ENCODE data around the gene SP7.
"Not testable (repeated sequence)": the region's sequence is repeated elsewhere in the genome, so short reads cannot be mapped to it uniquely, and the experiment has no call there.

SP7 gene

DNA sequence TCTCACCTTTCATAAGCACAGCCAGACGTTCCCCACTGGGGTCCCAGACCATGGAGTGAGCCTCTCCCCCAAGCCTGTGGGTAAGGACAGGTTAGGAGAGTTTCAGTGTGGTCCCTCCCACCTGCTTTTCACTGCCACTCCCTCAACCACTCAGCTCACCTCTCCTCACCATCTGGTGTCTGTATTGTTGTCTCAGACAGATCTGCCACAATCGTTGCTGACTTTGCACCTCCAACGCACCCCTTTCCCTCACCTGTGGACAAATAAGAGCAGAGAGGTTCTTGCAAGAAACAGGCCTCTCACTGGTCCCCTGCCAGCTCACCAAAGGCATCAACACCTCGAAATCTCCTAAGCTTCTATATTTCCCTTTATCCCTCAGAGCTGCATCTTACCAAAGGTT is 27.9 kb downstream of the SP7 start:
- DNase-seq = no peak

DNA sequence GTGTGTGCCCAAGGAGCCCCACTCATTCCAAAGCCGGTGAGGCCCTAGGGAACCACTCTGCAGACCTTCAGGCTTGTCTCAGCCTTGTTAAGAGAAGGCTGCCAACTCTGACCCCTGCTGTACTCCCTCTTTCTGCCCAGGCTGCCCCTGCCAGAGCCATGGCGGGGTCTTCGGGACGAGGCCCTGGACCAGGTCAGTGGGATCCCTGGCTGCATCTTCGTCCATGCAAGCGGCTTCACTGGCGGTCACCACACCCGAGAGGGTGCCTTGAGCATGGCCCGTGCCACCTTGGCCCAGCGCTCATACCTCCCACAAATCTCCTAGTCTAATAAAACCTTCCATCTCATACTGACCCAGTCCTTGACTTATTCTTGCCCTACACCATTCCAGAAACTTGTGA is 29.3 kb downstream of the SP7 start:
- no peak for DNase-seq

DNA sequence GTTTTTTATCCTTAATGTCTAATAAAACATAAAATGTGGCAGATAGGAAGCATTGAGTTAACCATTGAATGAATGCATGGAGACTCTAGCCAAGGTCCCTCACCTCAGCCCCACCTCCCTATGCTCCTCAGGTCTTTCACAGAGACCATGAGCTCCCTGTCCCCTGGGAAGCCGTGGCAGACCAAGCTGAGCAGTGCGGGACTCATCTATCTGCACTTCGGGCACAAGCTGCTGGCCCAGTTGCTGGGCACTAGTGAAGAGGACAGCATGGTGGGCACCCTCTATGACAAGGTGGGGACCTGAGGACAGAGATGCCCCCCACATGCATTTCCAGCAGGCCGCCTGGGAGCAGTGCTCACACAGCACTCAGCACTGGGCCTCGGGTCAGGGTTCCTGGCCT is 33.3 kb downstream of the SP7 start:
- no peak for DNase-seq

DNA sequence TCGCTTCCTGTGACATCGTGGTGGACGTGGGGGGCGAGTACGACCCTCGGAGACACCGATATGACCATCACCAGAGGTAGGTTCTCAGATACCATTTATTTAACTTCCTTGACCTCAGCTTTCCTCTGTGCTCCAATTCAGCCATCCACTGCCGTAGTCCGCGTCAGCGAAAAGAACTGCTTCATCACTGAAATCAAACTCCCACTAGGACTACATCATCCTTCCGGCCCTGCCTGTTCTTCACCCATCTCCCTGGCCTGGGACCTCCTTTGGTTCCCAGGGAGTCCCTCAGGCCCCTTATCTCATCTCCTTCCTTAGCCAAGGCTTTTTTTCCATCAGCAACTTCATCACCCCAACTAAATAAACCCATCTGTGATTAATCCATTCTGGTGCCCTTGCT is 36.0 kb downstream of the SP7 start:
- DNase-seq = no peak

DNA sequence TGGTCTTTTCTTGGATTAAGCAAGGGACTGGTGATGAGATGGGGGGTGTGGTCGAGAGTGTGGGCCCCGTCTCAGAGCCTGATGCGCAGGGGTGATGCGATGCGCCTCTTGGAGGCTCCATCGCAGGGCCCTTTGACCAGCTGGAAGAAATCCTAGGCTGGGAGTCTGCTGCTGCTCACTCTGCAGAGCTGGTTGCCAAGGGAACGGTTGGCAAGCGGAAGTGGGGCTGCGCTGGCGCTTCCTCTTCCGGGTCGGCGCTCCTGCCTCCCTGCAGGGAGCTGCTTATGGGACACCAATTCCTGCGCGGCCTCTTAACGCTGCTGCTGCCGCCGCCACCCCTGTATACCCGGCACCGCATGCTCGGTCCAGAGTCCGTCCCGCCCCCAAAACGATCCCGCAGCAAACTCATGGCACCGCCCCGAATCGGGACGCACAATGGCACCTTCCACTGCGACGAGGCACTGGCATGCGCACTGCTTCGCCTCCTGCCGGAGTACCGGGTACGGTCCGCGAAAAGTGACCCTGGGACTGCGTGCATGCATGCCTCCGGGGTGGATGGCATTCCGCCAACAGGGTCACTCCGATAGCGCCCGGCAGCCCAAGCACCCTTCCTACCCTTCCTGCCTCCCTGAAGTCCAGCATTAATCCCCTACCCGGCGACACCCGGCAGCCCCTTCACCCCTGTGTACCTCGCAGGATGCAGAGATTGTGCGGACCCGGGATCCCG is 36.5 kb downstream of the SP7 start, which contains the start of gene MYG1:
MYG1 (plus strand) TSS at position 242 of the 727 bp plus-strand sequence; CDS start at position 285, 43 bp downstream.
- DNase-seq = peak; percentile 78 to 81

DNA sequence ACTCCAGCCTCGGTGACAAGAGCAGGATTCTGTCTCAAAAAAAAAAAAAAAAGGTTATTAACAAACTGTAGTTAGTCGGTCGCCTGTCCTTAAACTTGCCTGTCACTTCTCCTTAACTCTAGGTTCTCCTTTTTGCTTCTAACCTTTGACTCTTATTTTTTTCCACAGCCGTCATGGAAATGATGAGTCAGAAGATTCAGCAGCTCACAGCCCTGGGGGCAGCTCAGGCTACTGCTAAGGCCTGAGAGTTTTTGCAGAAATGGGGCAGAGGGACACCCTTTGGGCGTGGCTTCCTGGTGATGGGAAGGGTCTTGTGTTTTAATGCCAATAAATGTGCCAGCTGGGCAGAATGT is 37.1 kb downstream of the SP7 start:
- DNase-seq = peak; percentile 56 to 61

DNA sequence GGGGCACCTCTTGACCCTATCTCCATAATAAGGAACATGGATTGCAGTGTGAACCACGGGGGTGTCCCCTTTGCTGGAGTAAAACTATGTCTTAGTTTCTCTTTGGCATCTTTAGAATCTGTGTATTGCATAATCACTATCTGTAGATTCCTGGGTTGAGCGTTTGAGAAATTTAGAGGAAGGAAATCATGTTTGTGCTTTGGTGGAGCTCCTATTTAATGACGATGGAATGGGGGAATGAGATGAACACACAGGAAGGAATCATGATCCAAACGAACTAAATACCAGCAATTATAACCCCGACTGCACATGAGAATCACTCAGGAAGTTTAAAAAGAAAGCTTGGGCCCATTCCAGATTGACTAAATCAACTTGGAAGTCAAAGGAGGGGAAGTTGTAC is 38.0 kb downstream of the SP7 start:
- DNase-seq = peak; percentile 60 to 65

DNA sequence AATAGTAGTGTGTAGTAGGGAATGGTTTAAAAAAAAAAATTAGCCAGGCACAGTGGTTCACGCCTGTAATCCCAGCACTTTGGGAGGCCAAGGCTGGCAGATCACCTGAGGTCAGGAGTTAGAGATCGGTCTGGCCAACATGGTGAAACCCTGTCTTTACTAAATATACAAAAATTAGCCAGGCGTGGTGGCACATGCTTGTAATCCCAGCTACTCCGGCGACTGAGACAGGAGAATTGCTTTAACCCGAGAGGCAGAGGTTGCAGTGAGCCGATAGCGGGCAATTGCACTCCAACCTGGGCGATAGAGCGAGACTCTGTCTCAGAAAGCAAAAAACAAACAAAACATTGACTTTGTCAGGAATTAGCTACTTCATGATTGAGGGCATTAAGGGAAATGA is 39.0 kb downstream of the SP7 start:
- not testable (repeated sequence) for DNase-seq

DNA sequence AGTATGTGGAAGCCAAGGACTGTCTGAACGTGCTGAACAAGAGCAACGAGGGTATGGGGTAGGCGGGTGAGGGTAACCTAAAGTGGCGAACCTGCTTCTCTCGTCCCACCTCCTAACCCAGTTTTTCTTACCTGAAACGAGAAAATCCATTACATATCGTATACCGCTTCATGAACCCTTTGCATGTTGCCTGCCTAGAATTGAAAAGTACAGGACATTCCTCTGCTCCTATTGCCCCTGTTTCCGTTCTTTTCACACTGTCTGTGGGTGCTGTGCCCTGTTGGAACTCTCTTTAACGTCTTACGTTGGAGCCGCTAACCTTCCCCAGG is 40.3 kb downstream of the SP7 start:
- DNase-seq = no peak

DNA sequence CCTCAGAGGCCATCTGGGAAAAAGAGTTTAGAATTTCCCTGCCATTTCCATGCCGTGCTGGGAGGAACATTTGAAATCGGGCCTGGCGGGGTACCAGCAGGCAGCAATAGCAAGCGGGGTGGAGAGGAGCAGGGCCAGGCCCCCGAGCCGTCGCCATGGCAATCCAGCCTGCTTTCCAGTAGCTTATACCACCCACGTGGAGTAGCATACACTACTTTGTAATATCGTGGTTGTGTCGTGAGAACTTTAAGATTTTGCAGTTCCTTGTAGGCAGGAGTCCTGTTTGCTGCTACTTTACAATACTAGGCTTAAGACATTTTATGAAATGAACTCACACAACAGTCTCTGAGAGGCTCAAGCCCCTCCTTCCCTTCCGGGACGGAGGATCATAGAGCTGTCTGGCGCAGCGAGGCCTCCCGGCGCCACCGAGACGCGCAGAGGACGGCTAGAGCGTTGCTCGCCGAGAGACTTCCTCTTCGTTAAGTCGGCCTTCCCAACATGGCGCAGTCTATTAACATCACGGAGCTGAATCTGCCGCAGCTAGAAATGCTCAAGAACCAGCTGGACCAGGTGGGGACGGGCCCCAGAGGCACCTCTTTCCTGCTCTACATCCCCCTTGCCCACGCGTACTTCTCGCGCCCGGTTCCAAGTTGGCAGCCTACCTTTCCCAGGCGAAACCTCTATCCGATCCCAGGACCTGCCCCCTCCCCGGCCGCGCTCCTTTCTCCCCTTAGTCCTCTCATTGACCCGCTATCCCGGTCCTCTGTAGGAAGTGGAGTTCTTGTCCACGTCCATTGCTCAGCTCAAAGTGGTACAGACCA is 40.9 kb downstream of the SP7 start, which contains the start of gene PFDN5:
PFDN5 (plus strand) TSS at position 473 of the 821 bp plus-strand sequence; CDS start at position 499, 26 bp downstream.
- DNase-seq = peak; percentile 78 to 81

DNA sequence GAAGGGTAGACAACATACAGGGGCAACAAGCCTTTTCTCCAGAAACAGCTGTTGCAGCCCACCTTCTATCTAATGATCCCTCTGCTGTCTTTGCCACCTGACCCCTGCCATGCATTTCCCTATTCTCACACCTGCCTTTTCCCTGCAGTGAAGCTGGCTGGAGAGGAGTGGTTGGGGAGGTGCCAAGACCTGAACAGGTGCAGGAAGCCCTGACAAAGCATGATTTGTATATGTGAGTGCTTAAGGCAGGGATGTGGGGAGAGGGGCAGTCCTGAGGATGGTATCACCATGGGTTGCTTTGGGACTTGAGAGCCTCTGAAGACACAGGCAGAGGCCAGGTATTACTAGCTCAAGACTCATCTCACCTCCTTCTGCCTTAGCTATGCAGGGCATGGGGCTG is 43.7 kb downstream of the SP7 start:
- no peak for DNase-seq

DNA sequence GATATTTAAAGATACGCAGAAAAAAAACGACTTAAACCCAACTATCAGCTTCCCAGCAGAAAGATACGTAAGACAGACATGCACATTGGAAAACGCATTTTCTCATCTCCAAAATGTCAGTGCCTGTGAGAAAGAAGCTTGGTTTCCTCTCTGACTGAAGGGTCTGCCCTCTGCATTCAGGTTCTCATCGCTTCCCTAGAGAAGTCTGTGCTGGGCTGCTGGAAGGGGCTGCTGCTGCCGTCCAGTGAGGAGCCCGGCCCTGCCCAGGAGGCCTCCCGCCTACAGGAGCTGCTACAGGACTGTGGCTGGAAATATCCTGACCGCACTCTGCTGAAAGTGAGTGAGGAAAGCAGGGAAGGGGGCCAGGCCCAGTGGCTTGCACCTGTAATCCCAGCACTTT is 45.5 kb downstream of the SP7 start:
- no peak for DNase-seq

DNA sequence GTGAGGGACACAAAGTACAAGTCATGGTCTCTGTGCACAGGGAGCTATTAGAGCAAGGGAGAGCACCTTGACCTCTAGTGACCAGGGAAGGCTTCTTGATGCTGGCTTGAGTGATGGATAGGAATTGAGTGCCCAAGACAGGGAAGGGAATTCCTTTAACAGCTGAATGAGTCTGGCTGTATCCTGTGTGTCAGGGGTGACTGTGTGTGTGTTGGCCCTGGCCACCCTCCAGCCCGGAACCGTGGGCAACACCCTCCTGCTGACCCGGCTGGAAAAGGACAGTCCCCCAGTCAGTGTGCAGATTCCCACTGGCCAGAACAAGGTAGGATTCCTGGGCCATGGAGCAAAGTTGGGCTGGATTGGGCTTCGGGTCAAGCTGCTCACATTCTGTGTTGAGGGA is 46.3 kb downstream of the SP7 start:
- DNase-seq = no peak

DNA sequence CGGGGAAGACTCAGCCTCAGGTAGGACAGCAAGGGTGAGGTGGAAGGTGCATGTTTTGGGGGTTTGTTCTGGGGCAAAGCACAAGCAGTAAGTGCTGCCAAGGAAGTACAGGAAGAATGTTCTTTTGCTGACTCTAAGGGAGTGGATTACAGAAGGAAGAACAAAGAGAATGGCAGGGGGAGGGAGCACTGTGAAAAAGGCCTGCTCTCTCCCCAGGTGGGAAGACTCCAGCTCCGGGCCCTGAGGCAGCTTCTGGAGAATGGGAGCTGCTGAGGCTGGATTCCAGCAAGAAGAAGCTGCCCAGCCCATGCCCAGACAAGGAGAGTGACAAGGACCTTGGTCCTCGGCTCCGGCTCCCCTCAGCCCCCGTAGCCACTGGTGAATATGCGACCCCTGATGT is 47.8 kb downstream of the SP7 start:
- DNase-seq = no peak

DNA sequence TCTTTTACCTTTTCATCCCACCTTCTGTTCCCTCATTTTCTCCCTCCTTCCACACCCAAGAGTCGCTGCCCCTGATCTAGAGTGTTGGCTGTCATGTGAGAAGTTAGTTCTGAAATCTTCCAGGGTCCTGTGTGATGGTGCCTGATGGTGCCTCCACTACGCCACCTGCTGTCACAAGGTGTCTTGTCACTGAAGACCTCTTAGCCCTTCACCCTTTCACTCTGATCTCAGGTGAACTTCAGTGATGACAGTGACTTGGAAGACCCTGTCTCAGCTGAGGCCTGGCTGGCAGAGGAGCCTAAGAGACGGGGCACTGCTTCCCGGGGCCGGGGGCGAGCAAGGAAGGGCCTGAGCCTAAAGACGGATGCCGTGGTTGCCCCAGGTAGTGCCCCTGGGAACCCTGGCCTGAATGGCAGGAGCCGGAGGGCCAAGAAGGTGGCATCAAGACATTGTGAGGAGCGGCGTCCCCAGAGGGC is 48.4 kb downstream of the SP7 start:
- DNase-seq = peak; percentile 36 to 58

DNA sequence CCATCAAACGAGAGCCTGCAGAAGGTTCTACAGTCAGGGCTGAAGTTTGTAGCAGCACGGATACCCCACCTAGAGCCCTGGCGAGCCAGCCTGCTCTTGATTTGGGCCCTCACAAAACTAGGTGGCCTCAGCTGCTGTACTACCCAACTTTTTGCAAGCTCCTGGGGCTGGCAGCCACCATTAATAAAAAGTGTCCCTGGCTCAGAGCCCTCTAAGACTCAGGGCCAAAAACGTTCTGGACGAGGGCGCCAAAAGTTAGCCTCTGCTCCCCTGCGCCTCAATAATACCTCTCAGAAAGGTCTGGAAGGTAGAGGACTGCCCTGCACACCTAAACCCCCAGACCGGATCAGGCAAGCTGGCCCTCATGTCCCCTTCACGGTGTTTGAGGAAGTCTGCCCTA is 49.7 kb downstream of the SP7 start:
- no peak for DNase-seq

DNA sequence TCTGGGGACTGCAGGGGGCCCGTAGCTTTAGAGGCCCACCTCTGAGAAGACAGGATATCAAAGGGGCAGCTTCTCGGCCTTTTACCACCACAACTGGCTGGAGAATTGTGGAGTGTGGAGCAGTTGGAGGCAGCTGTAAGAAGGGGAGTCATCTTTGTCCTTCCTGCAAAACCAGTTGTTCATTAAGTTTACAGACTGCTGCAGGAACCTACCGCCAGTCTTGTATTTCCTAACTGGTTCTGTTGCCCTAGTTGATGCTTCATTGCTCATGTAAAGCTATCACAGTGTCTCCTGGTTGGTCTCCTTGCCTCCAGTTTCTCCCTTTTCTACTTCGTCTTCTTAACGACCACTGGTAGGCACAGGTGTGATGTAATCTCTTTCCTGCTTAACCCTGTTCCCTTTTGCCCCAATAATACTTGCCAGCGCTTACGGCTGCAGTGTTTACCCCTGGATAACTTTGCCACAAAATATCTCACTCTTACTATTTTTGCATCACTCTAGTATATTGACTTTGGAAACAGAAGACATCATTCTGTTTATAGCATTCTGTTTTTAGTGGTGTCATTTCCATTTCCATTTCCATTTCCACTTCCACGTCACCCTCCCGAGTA is 56.2 kb downstream of the SP7 start:
- DNase-seq = no peak

DNA sequence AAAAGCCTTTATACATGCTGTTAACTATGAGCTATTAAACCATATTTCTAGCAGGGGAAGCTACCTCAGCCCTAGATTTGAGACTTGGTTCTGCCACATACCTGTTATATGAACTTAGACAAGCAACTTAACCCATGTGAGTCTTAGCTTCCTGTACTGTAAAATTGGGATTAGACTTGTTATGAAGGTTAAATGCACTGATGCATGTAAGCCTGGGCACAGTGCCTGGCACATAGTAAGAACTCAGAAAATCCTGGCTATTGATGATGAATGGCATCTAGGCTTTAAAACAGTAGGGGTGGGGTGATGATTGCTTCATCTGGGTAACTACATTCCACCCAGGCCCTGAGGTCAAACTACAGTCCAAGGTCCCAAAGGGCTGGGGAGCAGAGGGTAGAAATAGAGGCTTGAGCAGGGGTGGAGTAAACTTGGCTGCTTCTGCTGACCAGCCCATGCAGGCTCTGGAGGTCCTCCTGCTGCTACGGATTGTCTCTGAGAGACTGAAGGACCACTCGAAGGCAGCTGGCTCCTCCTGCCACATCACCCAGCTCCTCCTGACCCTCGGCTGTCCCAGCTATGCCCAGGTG is 56.8 kb downstream of the SP7 start:
- no peak for DNase-seq

DNA sequence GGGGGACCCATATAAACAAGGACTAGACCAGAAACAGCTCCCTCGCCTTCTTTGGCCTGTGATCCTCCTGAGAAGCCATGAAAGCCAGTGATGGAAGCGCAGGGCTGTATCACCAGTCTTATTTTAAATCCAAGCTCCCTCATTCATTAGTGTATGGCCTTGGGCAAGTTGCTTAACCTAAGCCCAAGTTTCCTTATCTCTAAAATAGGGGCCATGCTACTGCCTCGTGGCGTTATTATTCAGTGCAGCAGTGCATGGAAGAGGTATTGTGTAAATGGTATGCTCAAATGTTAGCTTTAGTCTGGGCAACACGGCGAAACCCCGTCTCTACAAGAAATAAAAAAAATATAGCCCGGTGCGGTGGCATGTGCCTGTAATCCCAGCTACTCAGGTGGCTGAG is 58.2 kb downstream of the SP7 start:
- DNase-seq = no peak

Measured in AML-193 (cell line).